K562 (cell line): ENCODE results near the gene SRRM5. TPM values are rescaled to one million over a fixed set of nuclear protein-coding genes. Genes with fewer than 3 reads are reported as not detected.

Experiments
- ATAC-seq: fragments of 200-7000 bp; cut with Tn5 transposase; 3 replicates; pipeline ENCODE4 v1.9.1; 2020; ENCODE audit warnings: moderate library complexity
- BruUV-seq: library from RNA; stranded (reverse); fragments of 400-500 nt; replicated peaks from 2 replicates; lab custom pipeline; 2021; lab: Mats Ljungman, UMichigan
- CTCF ChIA-PET: fragments of 300-600 bp; formaldehyde crosslinking; extraction: SDS; loops from one replicate; lab custom pipeline; 2021; ENCODE audit warnings: low intra/inter-chr PET ratio; lab: Yijun Ruan, JAX
- POLR2A ChIA-PET: fragments of 300-600, 350-650 bp; sonication (Branson Sonifier 250); formaldehyde crosslinking; extraction: SDS; loops from one replicate; lab custom pipeline; 2021; ENCODE audit warnings: antibody characterized with exemption, inconsistent platforms; lab: Yijun Ruan, JAX
- DNase-seq, 4 experiments: peaks; one replicate each; pipeline versions ENCODE4 v3.0.0 to v3.0.0-alpha.2; 2011 to 2018; ENCODE audit warnings: low spot score in 3 of 4, mixed read lengths in 3 of 4; ENCODE audit errors: extremely low read depth in 1 of 4
- FAIRE-seq: peaks from 2 replicates; lab custom pipeline; 2011; peaks lifted over from hg19 to GRCh38; lab: Jason Lieb, UNC
- H2AFZ ChIP-seq: 2 replicates; pipeline ENCODE4 v1.6.0; 2011; ENCODE audit warnings: low read depth, low read length, control low read depth, inconsistent platforms
- H3K27ac ChIP-seq: fragments of 200-600 bp; 3 replicates; pipeline ENCODE4 v1.8.0; 2011; ENCODE audit warnings: low read depth, mild to moderate bottlenecking, control low read depth, inconsistent platforms, low read length, moderate library complexity, mixed read lengths; ENCODE audit errors: extremely low read depth
- H3K27me3 ChIP-seq, 2 experiments: fragments of 300-600 bp in 1 of 2; 2 replicates in 1 of 2; 3 replicates in 1 of 2; pipeline versions ENCODE4 v1.6.0 to v1.8.0; 2011; ENCODE audit warnings: inconsistent platforms in 2 of 2, low read length in 2 of 2, mild to moderate bottlenecking in 1 of 2, mixed read lengths in 1 of 2, moderate library complexity in 1 of 2; ENCODE audit not compliant: control insufficient read depth in 2 of 2, insufficient read depth in 2 of 2
- H3K36me3 ChIP-seq: fragments of 300-600 bp; 3 replicates; pipeline ENCODE4 v1.8.0; 2011; ENCODE audit warnings: mild to moderate bottlenecking, low read length, inconsistent platforms; ENCODE audit not compliant: control insufficient read depth, insufficient read depth
- H3K4me1 ChIP-seq, 2 experiments: fragments of 200-600 bp in 1 of 2; replicated peaks in 1 of 2; 2 replicates in 1 of 2; 3 replicates in 1 of 2; pipeline versions ENCODE4 v1.5.1 to v1.8.0; 2011; ENCODE audit warnings: inconsistent platforms in 2 of 2, low read length in 2 of 2, mild to moderate bottlenecking in 1 of 2, mixed read lengths in 1 of 2, moderate library complexity in 1 of 2; ENCODE audit not compliant: control insufficient read depth in 2 of 2, insufficient read depth in 2 of 2
- H3K4me2 ChIP-seq: 2 replicates; pipeline ENCODE4 v1.6.1; 2011; ENCODE audit warnings: low read length, control low read depth, inconsistent platforms, mixed read lengths; ENCODE audit not compliant: insufficient read depth
- H3K4me3 ChIP-seq: fragments of 200-600 bp; sonication (generic), shearing (Covaris generic); 2 replicates; pipeline ENCODE4 v1.5.1; 2016; ENCODE audit warnings: control low read depth, inconsistent platforms
- H3K79me2 ChIP-seq: fragments of 200-600 bp; 3 replicates; pipeline ENCODE4 v1.8.0; 2011; ENCODE audit warnings: low read length, inconsistent platforms; ENCODE audit not compliant: control insufficient read depth, insufficient read depth
- H3K9ac ChIP-seq, 2 experiments: 2 replicates each; pipeline versions ENCODE4 v1.6.0 to v1.6.1; 2011; ENCODE audit warnings: low read depth in 2 of 2, low read length in 2 of 2, control low read depth in 1 of 2, inconsistent platforms in 1 of 2, mild to moderate bottlenecking in 1 of 2, mixed read lengths in 1 of 2; ENCODE audit not compliant: insufficient read depth in 1 of 2
- H3K9me1 ChIP-seq: one replicate; pipeline ENCODE4 v1.6.0; 2011; ENCODE audit warnings: inconsistent platforms, mild to moderate bottlenecking, low read length, moderate library complexity; ENCODE audit not compliant: control insufficient read depth, insufficient read depth
- H3K9me3 ChIP-seq: replicated peaks from 2 replicates; pipeline ENCODE4 v1.5.1; 2011; ENCODE audit warnings: low read depth, low read length, inconsistent platforms; ENCODE audit not compliant: control insufficient read depth, insufficient read depth
- H4K20me1 ChIP-seq: replicated peaks from 2 replicates; pipeline ENCODE4 v1.6.1; 2011; ENCODE audit warnings: low read length, inconsistent platforms, mixed read lengths; ENCODE audit not compliant: control insufficient read depth, insufficient read depth
- NFIC ChIP-seq: fragments of 450-650 bp; IDR thresholded peaks from 2 replicates; pipeline ENCODE4 v1.6.1; 2017; ENCODE audit warnings: mild to moderate bottlenecking, inconsistent platforms
- NUFIP1 ChIP-seq: fragments of 450-650 bp; IDR thresholded peaks from 2 replicates; pipeline ENCODE4 v1.6.1; 2018; ENCODE audit not compliant: partially characterized antibody
- TAF1 ChIP-seq: IDR thresholded peaks from 2 replicates; pipeline ENCODE4 v1.6.1; 2011; ENCODE audit warnings: mild to moderate bottlenecking, low read length, moderate library complexity; ENCODE audit not compliant: insufficient read depth, control insufficient read depth, severe bottlenecking; ENCODE audit errors: extremely low read depth
- WGBS: fragments of 100-300 bp; shearing (Covaris generic); methylation state at CpG from one replicate; pipeline ENCODE4 v1.1.6; 2016; ENCODE audit warnings: low coverage, mixed read lengths; ENCODE audit not compliant: insufficient coverage; ENCODE audit errors: missing lambda C conversion rate; 5-methylcytosine and 5-hydroxymethylcytosine counted together
- in situ Hi-C: fragments of 300-500 bp; cut with MboI; formaldehyde crosslinking; loops from 4 replicates; pipeline ENCODE4 v1.15.0; 2018; ENCODE audit warnings: inconsistent platforms, mixed read lengths
- intact Hi-C: fragments of 100-400 bp; cut with micrococcal nuclease; formaldehyde crosslinking; loops from 2 replicates; pipeline ENCODE4 v1.14.2; 2022
- polyA plus RNA-seq, 8 experiments: library from polyadenylated mRNA; depleted of rRNA in 4 of 8; stranded (reverse) in 5 of 8; unstranded in 3 of 8; fragments of >200 nt; fragmentation: Nextera tagmentation in 2 of 8; fragmentation: Illumina TruSeq in 1 of 8; extraction: Ambion mirVana in 2 of 8; extraction: Trizol in 1 of 8; gene quantifications; 2 replicates each; pipeline versions ENCODE4 v1.2.1 to v1.2.3, GENCODE V29; 2011 to 2014; ENCODE audit warnings: inconsistent platforms in 1 of 8, missing spikeins in 1 of 8
- total RNA-seq, 7 experiments: library from RNA; depleted of rRNA in 6 of 7; stranded (reverse); fragments of >200 nt in 6 of 7; fragmentation: Illumina TruSeq in 2 of 7; extraction: Trizol in 2 of 7; gene quantifications; 2 replicates each; pipeline versions ENCODE4 v1.2.1 to v1.2.3, GENCODE V29; 2011 to 2021; ENCODE audit warnings: low replicate concordance in 1 of 7
- TF ChIP-seq, protein P1 (sequence below): sonication (generic); IDR thresholded peaks from 2 replicates; pipeline ENCODE4 v1.6.1; 2016
- TF ChIP-seq, protein P2 (sequence below): fragments of 250-450 bp; sonication (Bioruptor Pico); IDR thresholded peaks from 2 replicates; pipeline ENCODE4 v1.8.0; 2021; ENCODE audit warnings: mild to moderate bottlenecking, moderate library complexity

SRRM5 gene
- total and polyA plus RNA-seq, 9 of the 15 experiments (the other 6 are each of a cell fraction or from before 2014, with no cell fraction given): 0.09 to 0.45 (median 0.18) TPM; not detected in 2

DNA sequence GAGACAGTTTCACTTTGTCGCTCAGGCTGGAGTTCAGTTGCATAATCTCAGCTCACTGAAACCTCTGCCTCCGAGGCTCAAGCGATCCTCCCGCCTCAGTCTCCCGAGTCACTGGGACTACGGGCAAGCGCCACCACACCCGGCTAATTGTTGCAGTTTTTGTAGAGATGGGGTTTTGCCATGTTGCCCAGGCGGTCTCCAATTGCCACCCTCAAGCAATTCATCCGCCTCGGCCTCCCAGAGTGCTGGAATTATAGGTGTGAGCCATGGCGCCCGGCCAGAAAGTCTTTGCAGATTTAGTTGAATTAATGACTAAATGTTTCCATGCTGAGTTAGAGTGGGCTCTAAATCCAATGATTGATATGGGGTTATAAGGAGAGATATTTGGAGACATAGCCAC is 32.3 kb downstream of the SRRM5 start:
- Histone ChIP-seq H2AFZ (no peak overlapping the region), H3K4me3 (no peak overlapping the region), H3K9me1 (no peaks in the 10 kb centered on the region), H3K79me2 (no peaks in the 10 kb centered on the region), H3K9ac (no peak overlapping the region; a peak in 1 of 4 replicates), H3K27me3 (peaks cover 0 to under 1% of the 10 kb centered on the region in 2 experiments; a peak in 3 of 5 replicates), H3K27ac (no peak overlapping the region), H4K20me1 (no peaks in the 10 kb centered on the region), H3K36me3 (peaks cover 6% of the 10 kb centered on the region; the same call in 2 of the 3 replicates), H3K4me1 (peaks cover 5 to 12% of the 10 kb centered on the region in 2 experiments; a peak in 3 of 5 replicates), H3K4me2 (no peak overlapping the region), H3K9me3 (no peaks in the 10 kb centered on the region; the same call in 1 of the 2 replicates)
- intact Hi-C loops: no loop called here
- POLR2A ChIA-PET: interaction anchor here (0.6 to 0.7 kb wide), 3 partner anchors 45 to 335 kb away, joined by 3 to 4 read pairs (median 3); no protein-coding TSS in a partner anchor
- FAIRE-seq: no peak
- no peak for DNase-seq
- in situ Hi-C loops: no loop called here
- TF ChIP-seq NUFIP1: no peak
- TF ChIP-seq, protein P1, sequence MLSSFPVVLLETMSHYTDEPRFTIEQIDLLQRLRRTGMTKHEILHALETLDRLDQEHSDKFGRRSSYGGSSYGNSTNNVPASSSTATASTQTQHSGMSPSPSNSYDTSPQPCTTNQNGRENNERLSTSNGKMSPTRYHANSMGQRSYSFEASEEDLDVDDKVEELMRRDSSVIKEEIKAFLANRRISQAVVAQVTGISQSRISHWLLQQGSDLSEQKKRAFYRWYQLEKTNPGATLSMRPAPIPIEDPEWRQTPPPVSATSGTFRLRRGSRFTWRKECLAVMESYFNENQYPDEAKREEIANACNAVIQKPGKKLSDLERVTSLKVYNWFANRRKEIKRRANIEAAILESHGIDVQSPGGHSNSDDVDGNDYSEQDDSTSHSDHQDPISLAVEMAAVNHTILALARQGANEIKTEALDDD: no peak
- TF ChIP-seq TAF1: no peak
- TF ChIP-seq NFIC: 0 out of 2 replicates have a peak, but pooled peaks have one; percentile 7
- TF ChIP-seq, protein P2, sequence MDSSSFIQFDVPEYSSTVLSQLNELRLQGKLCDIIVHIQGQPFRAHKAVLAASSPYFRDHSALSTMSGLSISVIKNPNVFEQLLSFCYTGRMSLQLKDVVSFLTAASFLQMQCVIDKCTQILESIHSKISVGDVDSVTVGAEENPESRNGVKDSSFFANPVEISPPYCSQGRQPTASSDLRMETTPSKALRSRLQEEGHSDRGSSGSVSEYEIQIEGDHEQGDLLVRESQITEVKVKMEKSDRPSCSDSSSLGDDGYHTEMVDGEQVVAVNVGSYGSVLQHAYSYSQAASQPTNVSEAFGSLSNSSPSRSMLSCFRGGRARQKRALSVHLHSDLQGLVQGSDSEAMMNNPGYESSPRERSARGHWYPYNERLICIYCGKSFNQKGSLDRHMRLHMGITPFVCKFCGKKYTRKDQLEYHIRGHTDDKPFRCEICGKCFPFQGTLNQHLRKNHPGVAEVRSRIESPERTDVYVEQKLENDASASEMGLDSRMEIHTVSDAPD (CRISPR knock-in tag): no peak
- no TSS peak for BruUV-seq
- no peak for ATAC-seq
- CTCF ChIA-PET: no interaction called here
- 35% methylated on average over 13 of the region's 13 CpGs for WGBS
